ENCODE measurements around the gene ETV1.
A peak's percentile ranks its signal among the peaks of the same experiment; 100 is the strongest.
"Not testable (repeated sequence)": the region's sequence is repeated elsewhere in the genome, so short reads cannot be mapped to it uniquely, and the experiment has no call there.

ETV1 gene

DNA sequence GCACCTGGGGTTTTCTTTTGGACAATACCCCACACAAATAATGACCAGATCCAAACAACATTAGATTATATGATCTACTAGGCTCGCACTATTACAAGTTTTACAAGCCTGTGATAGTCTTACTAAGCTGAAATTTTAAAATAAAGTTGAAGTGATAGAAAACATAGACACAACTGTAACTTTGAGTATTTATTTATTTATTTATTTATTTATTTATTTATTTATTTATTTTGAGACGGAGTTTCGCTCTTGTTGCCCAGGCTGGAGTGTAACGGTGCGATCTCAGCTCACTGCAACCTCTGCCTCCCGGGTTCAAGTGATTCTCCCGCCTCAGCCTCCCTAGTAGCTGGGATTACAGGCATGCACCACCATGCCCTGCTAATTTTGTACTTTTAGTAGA lies 72.4 kb downstream of the ETV1 start:
- not testable (repeated sequence) for H3K4me3 Mint-ChIP-seq, H3K27ac Mint-ChIP-seq, H3K27me3 Mint-ChIP-seq, H3K4me1 Mint-ChIP-seq, H3K9me3 Mint-ChIP-seq, DNase-seq, ATAC-seq

DNA sequence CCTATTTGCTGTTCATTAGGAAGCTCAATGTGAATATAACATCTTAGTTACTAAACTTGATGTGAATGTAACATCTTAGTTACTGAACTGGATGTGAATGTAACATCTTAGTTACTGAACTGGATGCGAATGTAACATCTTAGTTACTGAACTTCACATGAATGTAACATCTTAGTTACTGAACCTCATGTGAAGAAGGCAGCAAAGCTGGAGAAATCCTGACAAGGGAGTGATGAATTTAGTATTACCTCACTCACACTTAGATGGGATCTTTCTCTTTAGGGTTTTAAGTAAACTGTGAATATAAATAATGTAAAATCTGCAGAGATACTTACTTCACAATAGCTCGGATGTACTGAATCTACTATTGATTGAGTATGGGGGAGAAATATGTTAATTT lies 73.6 kb downstream of the ETV1 start:
- ATAC-seq (no peak), DNase-seq (no peak)
- no peak overlapping the region for H3K27ac Mint-ChIP-seq
- H3K9me3 Mint-ChIP-seq, result no peaks in the 10 kb centered on the region
- no peak overlapping the region for H3K4me3 Mint-ChIP-seq
- peaks cover 5% of the 10 kb centered on the region for H3K4me1 Mint-ChIP-seq
- H3K27me3 Mint-ChIP-seq, result no peaks in the 10 kb centered on the region

DNA sequence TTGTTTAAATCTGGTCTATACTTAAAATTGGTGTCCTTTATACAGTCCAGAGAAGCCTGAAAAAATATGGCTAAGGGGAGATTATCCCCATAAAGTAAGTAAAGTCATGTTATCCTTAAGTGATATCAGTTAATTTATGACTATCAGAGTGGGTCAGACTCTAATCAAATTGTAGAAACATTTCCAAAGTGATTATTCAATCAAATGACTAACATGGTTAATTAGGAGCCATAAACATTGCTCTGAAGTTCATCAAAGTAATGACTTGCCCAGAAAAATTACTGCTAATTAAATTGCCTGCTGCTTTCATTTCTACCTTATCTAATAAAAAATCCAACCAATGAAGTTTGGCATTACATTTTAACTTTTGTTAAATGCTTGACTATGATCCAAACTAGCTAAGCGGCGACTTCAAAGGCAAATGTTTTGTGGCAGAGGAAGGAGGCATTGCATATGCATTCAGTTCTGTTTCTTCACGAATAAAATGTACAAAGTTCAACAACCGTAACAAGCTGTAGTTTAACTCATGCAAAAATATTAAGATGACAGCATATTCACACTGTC lies 76.7 kb downstream of the ETV1 start:
- ATAC-seq, result no peak
- Mint-ChIP-seq H3K27ac (no peak overlapping the region), H3K27me3 (no peaks in the 10 kb centered on the region), H3K9me3 (no peaks in the 10 kb centered on the region), H3K4me1 (peaks cover 21% of the 10 kb centered on the region), H3K4me3 (no peak overlapping the region)
- no peak for DNase-seq

DNA sequence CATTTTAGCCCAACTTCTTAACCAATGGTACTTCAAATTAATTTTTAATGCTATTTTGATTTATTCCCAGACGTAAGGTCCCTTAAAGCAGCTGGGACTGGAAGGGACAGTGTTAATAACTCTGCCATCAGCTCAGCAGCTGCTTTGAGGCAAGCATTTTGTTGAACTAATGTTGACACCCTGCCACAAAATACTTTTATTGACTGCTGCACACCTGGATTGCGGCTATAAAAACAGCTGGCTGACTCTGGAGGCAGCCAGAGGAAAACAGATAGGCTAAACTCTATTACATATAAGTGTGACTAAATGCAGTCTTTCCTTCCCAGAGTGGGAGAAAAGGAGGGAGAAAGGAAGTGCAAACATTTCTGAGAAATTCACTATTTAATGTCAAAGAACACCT lies 77.6 kb downstream of the ETV1 start:
- no peaks in the 10 kb centered on the region for H3K9me3 Mint-ChIP-seq

DNA sequence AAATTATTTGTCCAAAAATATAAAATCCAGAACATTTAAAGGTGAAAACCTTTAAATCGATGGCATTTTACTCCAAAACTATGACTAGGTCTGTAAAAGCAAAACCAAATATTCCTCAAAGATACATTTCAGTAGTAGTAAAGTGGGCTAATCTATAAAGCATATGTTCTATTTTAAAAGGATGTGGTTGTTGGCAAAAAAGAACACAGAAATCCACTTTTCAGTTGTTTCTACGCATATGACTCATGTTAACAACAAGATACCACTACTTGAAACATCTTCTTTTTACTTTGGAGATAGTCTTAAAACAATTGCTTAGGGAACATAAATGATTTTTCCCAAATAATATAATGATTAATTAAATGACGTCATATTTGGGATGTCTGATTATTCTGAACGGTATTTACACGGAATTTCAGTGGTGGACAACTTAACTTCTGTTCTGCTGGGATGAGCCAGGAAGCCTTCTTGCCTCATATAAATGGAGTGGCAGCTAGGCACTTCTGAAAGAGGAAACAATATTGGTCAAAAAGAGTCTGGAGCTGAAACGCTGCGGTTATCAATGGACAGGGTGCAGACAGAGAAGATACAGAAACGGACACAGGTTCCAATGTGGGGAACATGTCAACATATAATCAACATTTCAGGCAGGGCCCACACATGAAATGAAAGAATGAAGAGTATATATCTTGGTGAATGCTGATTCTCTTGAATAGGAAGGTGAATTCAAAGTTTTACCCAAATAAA lies 78.5 kb downstream of the ETV1 start:
- no peaks in the 10 kb centered on the region for H3K27me3 Mint-ChIP-seq
- peak; percentile 75 for ATAC-seq
- no peak for DNase-seq
- peaks cover 21% of the 10 kb centered on the region for H3K4me1 Mint-ChIP-seq
- no peaks in the 10 kb centered on the region for H3K9me3 Mint-ChIP-seq
- no peak overlapping the region for H3K4me3 Mint-ChIP-seq
- no peak overlapping the region for H3K27ac Mint-ChIP-seq

More for the DNA sequence above, 77.6 kb downstream of the ETV1 start:
- no peak overlapping the region for H3K4me3 Mint-ChIP-seq
- no peak overlapping the region for H3K27ac Mint-ChIP-seq
- H3K27me3 Mint-ChIP-seq, result no peaks in the 10 kb centered on the region
- H3K4me1 Mint-ChIP-seq, result peaks cover 21% of the 10 kb centered on the region
- ATAC-seq (no peak), DNase-seq (no peak)

DNA sequence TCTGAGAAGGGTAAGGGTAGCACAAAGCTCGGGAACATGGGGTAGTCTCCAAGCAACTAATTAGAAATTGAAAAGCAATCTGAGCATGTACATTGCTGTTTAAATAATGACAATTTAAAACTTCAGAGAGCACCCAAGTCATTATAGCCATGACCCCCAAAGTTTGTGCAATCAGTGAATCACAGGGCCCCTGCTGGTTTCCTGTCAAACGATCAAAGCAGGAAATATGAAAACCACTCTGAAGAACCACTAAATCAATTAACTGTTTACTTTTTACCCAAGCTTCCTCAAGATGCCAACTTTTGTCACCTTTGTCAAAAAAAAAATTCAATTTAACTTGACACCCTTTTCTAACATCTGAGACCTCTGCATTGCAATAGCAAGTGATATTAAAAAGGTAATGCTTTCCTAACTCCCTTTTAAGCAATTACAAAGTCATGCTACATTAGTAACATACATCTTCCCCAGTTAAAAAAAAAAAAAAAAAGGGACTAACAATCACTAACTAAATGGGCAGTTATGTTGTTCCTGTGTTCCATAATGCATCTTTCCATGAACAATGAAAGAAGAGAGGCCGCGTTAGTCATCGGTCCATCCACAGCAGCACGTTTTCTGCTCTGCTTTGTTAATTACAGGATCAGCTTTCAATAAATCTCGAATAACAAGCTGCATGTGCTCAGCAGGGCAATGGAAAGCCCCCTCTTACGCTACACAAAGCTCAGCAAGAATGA lies 80.6 kb downstream of the ETV1 start:
- DNase-seq (no peak), ATAC-seq (no peak)
- H3K27me3 Mint-ChIP-seq, result no peaks in the 10 kb centered on the region
- H3K4me1 Mint-ChIP-seq, result peaks cover 21% of the 10 kb centered on the region
- H3K9me3 Mint-ChIP-seq, result no peaks in the 10 kb centered on the region
- no peak overlapping the region for H3K27ac Mint-ChIP-seq
- no peak overlapping the region for H3K4me3 Mint-ChIP-seq

DNA sequence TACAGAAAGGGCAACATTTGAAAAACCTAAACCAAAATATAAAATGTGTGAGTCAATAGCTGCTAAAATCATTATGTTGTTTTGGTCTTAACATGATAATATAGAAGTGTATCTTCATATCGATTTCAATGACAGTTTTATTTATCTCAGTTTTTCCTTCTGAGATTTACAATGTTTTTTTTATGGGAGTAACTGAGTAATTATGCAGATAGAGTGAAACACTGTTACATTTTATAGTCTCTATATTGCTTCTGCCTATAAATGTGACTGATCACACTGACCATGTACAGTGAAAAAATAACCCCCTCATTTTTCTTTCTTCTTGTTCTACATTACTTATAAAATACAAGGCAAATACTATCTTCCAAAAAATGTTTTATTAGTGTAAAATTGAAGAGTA lies 81.6 kb downstream of the ETV1 start:
- Mint-ChIP-seq H3K27ac (no peak overlapping the region), H3K4me3 (no peak overlapping the region), H3K4me1 (peaks cover 21% of the 10 kb centered on the region), H3K27me3 (no peaks in the 10 kb centered on the region), H3K9me3 (no peaks in the 10 kb centered on the region)
- DNase-seq (no peak), ATAC-seq (no peak)

DNA sequence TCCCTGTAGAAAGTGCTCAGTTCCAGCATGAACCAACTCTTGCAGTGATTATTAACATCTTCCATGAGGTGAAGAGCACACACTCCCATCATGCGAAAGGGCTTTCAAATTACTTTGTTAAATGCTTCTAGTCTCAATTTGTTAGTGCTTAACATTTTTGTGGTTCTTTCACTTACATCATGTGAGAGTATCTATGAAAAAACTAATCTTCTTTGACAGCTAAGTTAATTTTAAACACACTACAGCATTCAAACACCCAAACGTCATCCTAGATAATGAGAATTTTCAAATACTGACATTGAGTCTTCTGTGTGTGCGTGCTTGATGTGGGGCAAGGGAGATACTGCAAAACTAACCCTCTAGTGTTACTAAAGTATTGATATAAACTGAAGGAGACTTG lies 84.8 kb downstream of the ETV1 start:
- no peaks in the 10 kb centered on the region for H3K27me3 Mint-ChIP-seq
- DNase-seq (no peak), ATAC-seq (no peak)
- H3K27ac Mint-ChIP-seq, result no peak overlapping the region
- no peaks in the 10 kb centered on the region for H3K9me3 Mint-ChIP-seq
- H3K4me1 Mint-ChIP-seq, result peaks cover 13% of the 10 kb centered on the region
- H3K4me3 Mint-ChIP-seq, result no peak overlapping the region

DNA sequence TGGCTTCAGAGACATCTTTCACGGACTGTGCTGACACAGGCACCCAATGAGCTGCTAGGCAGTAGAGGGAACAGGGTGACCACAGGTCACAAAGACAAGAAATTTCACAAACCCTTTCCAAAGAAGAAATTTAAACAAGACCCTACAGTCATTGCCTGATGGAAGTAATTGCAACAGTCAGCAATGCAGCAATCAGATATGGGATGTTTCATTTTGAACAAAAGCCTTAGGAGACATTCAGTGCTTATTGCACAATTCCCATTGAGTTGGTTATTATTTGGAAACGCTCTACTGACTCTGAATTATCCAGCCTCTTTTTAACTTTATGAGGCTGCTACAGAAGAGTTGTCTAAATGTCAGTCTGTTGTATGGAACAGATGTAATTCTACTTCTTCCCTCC lies 85.5 kb downstream of the ETV1 start:
- no peak overlapping the region for H3K27ac Mint-ChIP-seq
- no peak overlapping the region for H3K4me3 Mint-ChIP-seq
- ATAC-seq (no peak), DNase-seq (no peak)
- no peaks in the 10 kb centered on the region for H3K9me3 Mint-ChIP-seq
- H3K27me3 Mint-ChIP-seq, result no peaks in the 10 kb centered on the region
- H3K4me1 Mint-ChIP-seq, result peaks cover 9% of the 10 kb centered on the region

DNA sequence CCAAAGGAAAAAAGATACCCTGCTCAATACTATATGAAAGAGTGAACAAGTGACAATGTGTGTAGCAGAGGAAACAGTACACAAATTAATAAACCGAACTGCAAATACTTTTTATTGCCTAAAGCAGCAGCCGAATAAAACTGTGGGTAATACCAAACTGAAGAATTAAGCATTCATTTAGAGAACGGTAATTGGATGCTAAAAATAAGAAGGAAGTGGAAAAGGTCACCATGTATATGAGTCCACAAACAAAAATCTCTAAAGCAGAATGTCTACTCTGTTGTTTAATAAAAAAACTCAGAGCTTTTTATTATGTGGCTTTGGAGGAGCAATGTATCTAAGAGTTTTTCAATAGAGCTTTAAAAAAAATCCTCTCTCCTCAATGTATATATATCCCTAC lies 87.9 kb downstream of the ETV1 start:
- Mint-ChIP-seq H3K4me3 (no peak overlapping the region), H3K27ac (no peak overlapping the region), H3K27me3 (no peaks in the 10 kb centered on the region), H3K9me3 (no peaks in the 10 kb centered on the region), H3K4me1 (no peaks in the 10 kb centered on the region)
- DNase-seq, result no peak
- no peak for ATAC-seq

DNA sequence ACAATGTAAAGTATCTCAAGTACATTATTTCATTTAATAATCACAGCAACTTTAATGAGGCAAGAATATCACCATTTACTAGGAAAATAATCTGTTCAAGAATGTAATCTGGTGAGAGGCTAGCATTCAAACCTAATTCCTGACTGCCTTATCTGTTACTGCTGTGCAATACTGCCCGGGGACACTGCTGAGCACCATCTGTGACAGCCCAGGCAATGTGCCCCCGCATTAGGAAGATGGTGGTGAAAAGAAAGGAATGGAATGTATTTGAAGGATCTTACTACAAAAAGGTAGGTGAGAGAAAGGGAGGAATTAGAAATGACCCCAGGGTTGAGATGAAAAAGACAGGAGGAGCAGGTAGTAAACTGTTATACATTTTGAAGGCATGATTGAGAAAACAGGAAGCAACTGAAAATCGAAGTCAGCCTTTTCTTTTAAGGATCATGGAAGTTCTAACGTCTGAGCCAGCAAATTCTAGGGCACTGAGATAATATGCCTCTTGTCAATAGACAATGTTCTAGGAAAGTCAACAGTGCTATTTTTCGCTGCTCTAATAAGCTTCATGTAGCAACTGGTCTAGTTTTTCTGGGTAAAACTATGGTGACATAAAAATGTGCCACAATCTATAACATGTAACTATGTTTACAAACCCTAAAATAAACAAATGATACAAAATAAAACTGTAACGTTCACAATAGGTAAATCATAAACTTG lies 90.4 kb downstream of the ETV1 start:
- no peaks in the 10 kb centered on the region for H3K4me1 Mint-ChIP-seq
- no peak overlapping the region for H3K27ac Mint-ChIP-seq
- DNase-seq (no peak), ATAC-seq (no peak)
- no peaks in the 10 kb centered on the region for H3K9me3 Mint-ChIP-seq
- no peaks in the 10 kb centered on the region for H3K27me3 Mint-ChIP-seq
- no peak overlapping the region for H3K4me3 Mint-ChIP-seq

DNA sequence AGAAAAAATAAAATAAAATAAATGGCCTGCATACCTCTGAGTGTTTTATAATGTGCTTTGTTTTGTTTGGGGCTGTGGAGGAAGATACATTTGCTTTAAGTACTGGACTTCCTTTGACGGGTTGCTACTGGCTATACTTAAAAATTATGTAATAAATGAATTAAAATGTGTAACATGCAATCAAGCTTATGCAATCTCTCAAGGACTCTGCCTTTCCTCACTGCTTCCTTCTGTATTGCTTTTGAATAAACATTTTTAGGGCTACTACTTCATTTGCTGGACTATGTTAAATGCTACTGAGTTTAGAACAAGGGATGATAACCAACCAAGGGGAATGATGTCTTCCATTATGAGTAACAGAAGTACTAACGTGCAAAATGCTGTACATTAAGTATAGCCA lies 91.6 kb downstream of the ETV1 start:
- ATAC-seq (no peak), DNase-seq (no peak)
- no peak overlapping the region for H3K4me3 Mint-ChIP-seq
- no peaks in the 10 kb centered on the region for H3K27me3 Mint-ChIP-seq
- no peaks in the 10 kb centered on the region for H3K9me3 Mint-ChIP-seq
- no peaks in the 10 kb centered on the region for H3K4me1 Mint-ChIP-seq
- no peak overlapping the region for H3K27ac Mint-ChIP-seq

DNA sequence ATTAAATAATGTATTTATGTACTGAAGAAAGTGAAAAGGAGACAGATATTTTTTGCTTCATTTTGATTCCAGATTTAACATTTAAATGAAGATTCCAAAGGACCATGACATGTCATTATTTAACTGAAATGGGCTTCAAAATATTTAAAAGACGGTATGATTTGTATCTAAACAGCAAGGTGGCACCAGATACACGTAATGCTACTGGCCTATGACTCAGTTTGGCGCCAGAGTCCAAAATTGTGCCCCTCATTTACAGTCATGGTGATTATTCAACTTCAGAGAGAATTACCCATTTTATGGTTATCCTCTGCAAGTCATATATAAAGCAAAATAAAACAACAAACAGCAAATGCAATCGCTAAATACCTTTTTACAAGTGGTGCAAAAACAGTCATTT lies 94.5 kb downstream of the ETV1 start:
- no peak overlapping the region for H3K4me3 Mint-ChIP-seq
- no peaks in the 10 kb centered on the region for H3K9me3 Mint-ChIP-seq
- no peak overlapping the region for H3K27ac Mint-ChIP-seq
- H3K4me1 Mint-ChIP-seq, result no peaks in the 10 kb centered on the region
- no peaks in the 10 kb centered on the region for H3K27me3 Mint-ChIP-seq
- no peak for DNase-seq
- no peak for ATAC-seq

DNA sequence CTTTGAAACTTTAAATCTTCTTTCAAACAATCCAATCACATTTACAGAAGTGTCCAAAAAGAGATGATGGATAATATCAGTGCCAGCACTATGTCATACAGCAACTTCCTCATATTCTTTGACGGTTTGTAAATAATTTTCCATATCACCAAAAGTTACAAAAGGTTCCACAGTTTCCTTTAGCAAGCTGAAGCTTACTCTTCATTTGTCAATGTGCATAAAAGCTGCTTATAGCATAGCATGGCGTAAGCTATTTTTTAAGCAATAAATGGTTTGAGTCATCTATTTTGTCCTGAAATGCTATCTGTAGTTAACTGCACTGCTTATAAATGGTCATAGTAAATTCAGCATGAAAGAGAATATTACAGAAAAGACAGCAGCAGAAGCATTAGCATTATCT lies 95.1 kb downstream of the ETV1 start:
- ATAC-seq (no peak), DNase-seq (no peak)
- Mint-ChIP-seq H3K27ac (no peak overlapping the region), H3K9me3 (no peaks in the 10 kb centered on the region), H3K4me1 (no peaks in the 10 kb centered on the region), H3K4me3 (no peak overlapping the region), H3K27me3 (no peaks in the 10 kb centered on the region)

DNA sequence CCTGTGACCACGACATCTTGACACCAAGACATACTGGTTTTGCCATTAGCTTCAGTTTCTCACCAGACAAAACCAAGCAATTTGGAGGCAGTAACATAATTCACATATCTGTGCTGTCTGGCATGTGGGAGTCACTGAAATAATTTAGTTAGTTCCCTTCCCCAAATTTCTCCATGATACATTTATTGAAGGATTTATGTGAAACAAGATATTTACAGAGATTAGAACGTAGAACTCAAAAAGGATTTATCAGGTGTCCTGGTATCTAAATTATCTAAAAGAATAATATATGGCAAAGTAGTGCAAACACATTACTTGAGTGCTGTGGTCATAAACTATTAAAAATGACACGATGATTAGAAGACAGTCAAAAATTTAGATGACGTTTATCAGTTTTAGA lies 98.7 kb downstream of the ETV1 start:
- no peak overlapping the region for H3K4me3 Mint-ChIP-seq
- no peaks in the 10 kb centered on the region for H3K27me3 Mint-ChIP-seq
- no peaks in the 10 kb centered on the region for H3K4me1 Mint-ChIP-seq
- ATAC-seq (no peak), DNase-seq (no peak)
- H3K9me3 Mint-ChIP-seq, result no peaks in the 10 kb centered on the region
- H3K27ac Mint-ChIP-seq, result no peak overlapping the region

DNA sequence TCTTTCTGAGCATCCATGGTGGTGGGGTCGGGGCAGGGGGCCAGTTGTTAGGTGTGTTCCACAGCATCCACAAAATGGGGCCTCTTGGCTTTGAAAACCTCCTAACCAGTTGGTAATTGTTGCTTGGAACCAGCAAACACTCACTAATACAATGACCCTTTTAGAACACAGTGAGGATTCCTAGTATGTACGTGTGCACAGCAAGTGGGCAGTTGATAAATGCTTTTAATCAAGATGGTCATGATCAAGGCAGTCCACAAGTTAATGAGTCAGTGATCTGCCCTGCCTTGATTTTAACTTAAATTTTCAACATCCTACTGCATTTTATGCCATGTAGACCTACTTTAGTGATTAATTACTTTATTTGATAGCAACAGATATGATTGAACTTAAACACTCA lies 103.1 kb downstream of the ETV1 start:
- H3K4me3 Mint-ChIP-seq, result no peak overlapping the region
- no peak overlapping the region for H3K27ac Mint-ChIP-seq
- no peaks in the 10 kb centered on the region for H3K9me3 Mint-ChIP-seq
- DNase-seq (no peak), ATAC-seq (no peak)
- no peaks in the 10 kb centered on the region for H3K4me1 Mint-ChIP-seq
- H3K27me3 Mint-ChIP-seq, result no peaks in the 10 kb centered on the region
